IMR-90 (cell line): Measurements from ENCODE around the gene ZNF541. TPM values are rescaled to one million over a fixed set of nuclear protein-coding genes. Genes with fewer than 3 reads are reported as not detected.

Source experiments
- ATAC-seq: fragments of 200-7000 bp; cut with Tn5 transposase; 2 replicates; pipeline ENCODE4 v1.9.1; 2020; ENCODE audit warnings: low read depth, mild to moderate bottlenecking, moderate library complexity
- BruUV-seq: library from RNA; stranded (reverse); fragments of 400-500 nt; replicated peaks from 2 replicates; lab custom pipeline; 2021; lab: Mats Ljungman, UMichigan
- CTCF ChIA-PET: fragments of 300-600 bp; formaldehyde crosslinking; extraction: SDS; loops from one replicate; lab custom pipeline; 2021; ENCODE audit warnings: antibody characterized with exemption; lab: Yijun Ruan, JAX
- POLR2A ChIA-PET: fragments of 300-600 bp; sonication (Branson Sonifier 250); formaldehyde crosslinking; loops from one replicate; lab custom pipeline; 2022; ENCODE audit warnings: antibody characterized with exemption; ENCODE audit not compliant: unreplicated experiment; lab: Charles Lee
- DNase-seq: peaks from one replicate; pipeline ENCODE4 v3.0.0; 2013
- H2AFZ ChIP-seq: replicated peaks from 2 replicates; pipeline ENCODE3; 2013; ENCODE audit warnings: low read length, mild to moderate bottlenecking; ENCODE audit not compliant: poor library complexity
- H2AK5ac ChIP-seq: 2 replicates; pipeline ENCODE4 v1.6.1; 2013; ENCODE audit warnings: low read depth, low read length, inconsistent platforms
- H2AK9ac ChIP-seq: replicated peaks from 2 replicates; pipeline ENCODE3; 2013; ENCODE audit warnings: mild to moderate bottlenecking, low read depth, low read length, moderate library complexity; ENCODE audit not compliant: poor library complexity
- H2BK120ac ChIP-seq: 2 replicates; pipeline ENCODE4 v1.6.1; 2013; ENCODE audit warnings: low read depth, low read length, inconsistent platforms
- H2BK15ac ChIP-seq: 3 replicates; pipeline ENCODE4 v1.6.1; 2013; ENCODE audit warnings: low read depth, low read length, inconsistent platforms
- H2BK20ac ChIP-seq: 2 replicates; pipeline ENCODE4 v1.6.1; 2013; ENCODE audit warnings: low read depth, mild to moderate bottlenecking, inconsistent platforms, low read length, moderate library complexity
- H2BK5ac ChIP-seq: 2 replicates; pipeline ENCODE4 v1.6.1; 2013; ENCODE audit warnings: mild to moderate bottlenecking, low read depth, low read length, inconsistent platforms; ENCODE audit not compliant: poor library complexity, severe bottlenecking
- H3K14ac ChIP-seq: replicated peaks from 2 replicates; pipeline ENCODE4 v1.6.1; 2013; ENCODE audit warnings: low read depth, low read length, inconsistent platforms
- H3K18ac ChIP-seq: 2 replicates; pipeline ENCODE4 v1.6.1; 2013; ENCODE audit warnings: low read depth, low read length, control low read depth
- H3K23ac ChIP-seq: 2 replicates; pipeline ENCODE4 v1.6.1; 2013; ENCODE audit warnings: low read depth, low read length, inconsistent platforms
- H3K27ac ChIP-seq: 2 replicates; pipeline ENCODE4 v1.5.1; 2013; ENCODE audit warnings: mild to moderate bottlenecking, control low read depth, low read length; ENCODE audit not compliant: insufficient read depth
- H3K27me3 ChIP-seq: 2 replicates; pipeline ENCODE4 v1.6.1; 2013; ENCODE audit warnings: low read length; ENCODE audit not compliant: control insufficient read depth, insufficient read depth
- H3K36me3 ChIP-seq: 2 replicates; pipeline ENCODE4 v1.6.1; 2013; ENCODE audit warnings: low read length, mixed read lengths; ENCODE audit not compliant: control insufficient read depth, insufficient read depth
- H3K4ac ChIP-seq: 2 replicates; pipeline ENCODE4 v1.6.1; 2013; ENCODE audit warnings: low read depth, low read length, inconsistent platforms
- H3K4me1 ChIP-seq: 2 replicates; pipeline ENCODE4 v1.6.1; 2013; ENCODE audit warnings: low read length, mixed read lengths; ENCODE audit not compliant: control insufficient read depth, insufficient read depth
- H3K4me2 ChIP-seq: 2 replicates; pipeline ENCODE4 v1.6.1; 2013; ENCODE audit warnings: low read depth, mild to moderate bottlenecking, control low read depth, low read length, moderate library complexity
- H3K4me3 ChIP-seq: 2 replicates; pipeline ENCODE4 v1.5.1; 2013; ENCODE audit warnings: low read depth, mild to moderate bottlenecking, control low read depth, low read length, moderate library complexity; ENCODE audit not compliant: insufficient read depth
- H3K56ac ChIP-seq: 2 replicates; pipeline ENCODE4 v1.6.1; 2013; ENCODE audit warnings: low read length, inconsistent platforms; ENCODE audit not compliant: insufficient read depth; ENCODE audit errors: extremely low read depth
- H3K79me1 ChIP-seq, 2 experiments: 2 replicates each; pipeline ENCODE4 v1.6.1; 2013; ENCODE audit warnings: low read length in 2 of 2, inconsistent platforms in 1 of 2, low read depth in 1 of 2
- H3K9ac ChIP-seq: 2 replicates; pipeline ENCODE4 v1.6.1; 2013; ENCODE audit warnings: low read depth, low read length, control low read depth
- H3K9me1 ChIP-seq: 2 replicates; pipeline ENCODE4 v1.6.1; 2013; ENCODE audit warnings: low read length, inconsistent platforms; ENCODE audit not compliant: insufficient read depth
- H3K9me3 ChIP-seq: 2 replicates; pipeline ENCODE4 v1.6.1; 2013; ENCODE audit warnings: low read length; ENCODE audit not compliant: control insufficient read depth, insufficient read depth
- H4K20me1 ChIP-seq: 2 replicates; pipeline ENCODE4 v1.6.1; 2013; ENCODE audit warnings: low read length, inconsistent platforms; ENCODE audit not compliant: insufficient read depth
- H4K5ac ChIP-seq: 2 replicates; pipeline ENCODE4 v1.6.1; 2013; ENCODE audit warnings: mild to moderate bottlenecking, low read depth, low read length, control low read depth
- H4K8ac ChIP-seq, 2 experiments: 2 replicates each; pipeline ENCODE4 v1.6.1; 2013; ENCODE audit warnings: low read depth in 2 of 2, low read length in 2 of 2, control low read depth in 1 of 2, inconsistent platforms in 1 of 2
- H4K91ac ChIP-seq: 2 replicates; pipeline ENCODE4 v1.6.1; 2013; ENCODE audit warnings: low read depth, low read length, inconsistent platforms; ENCODE audit not compliant: insufficient read depth
- CTCF ChIP-seq: conservative IDR thresholded peaks from 2 replicates; pipeline ENCODE4 v1.5.1; 2012; ENCODE audit warnings: mild to moderate bottlenecking, low read depth, low read length, improper control_type of control experiment
- ELK1 ChIP-seq: fragments of 150-350 bp; IDR thresholded peaks from 2 replicates; pipeline ENCODE4 v1.6.1; 2016; ENCODE audit warnings: low read depth, mild to moderate bottlenecking, low read length, moderate library complexity, borderline replicate concordance
- FOS ChIP-seq: fragments of 150-350 bp; IDR thresholded peaks from 2 replicates; pipeline ENCODE4 v1.6.1; 2016; ENCODE audit warnings: low read depth, low read length
- MAFK ChIP-seq: IDR thresholded peaks from 2 replicates; pipeline ENCODE4 v1.6.1; 2012; ENCODE audit warnings: low read depth, low read length, improper control_type of control experiment
- MAZ ChIP-seq: IDR thresholded peaks from 2 replicates; pipeline ENCODE4 v1.6.1; 2012; ENCODE audit warnings: low read depth, mild to moderate bottlenecking, low read length, improper control_type of control experiment, moderate library complexity, borderline replicate concordance
- MXI1 ChIP-seq: IDR thresholded peaks from 2 replicates; pipeline ENCODE4 v1.6.1; 2012; ENCODE audit warnings: low read depth, mild to moderate bottlenecking, low read length, moderate library complexity, borderline replicate concordance
- NFE2L2 ChIP-seq: fragments of 150-350 bp; IDR thresholded peaks from 2 replicates; pipeline ENCODE4 v1.6.1; 2016; ENCODE audit warnings: low read depth, mild to moderate bottlenecking, low read length
- RAD21 ChIP-seq: IDR thresholded peaks from 2 replicates; pipeline ENCODE4 v1.6.1; 2012; ENCODE audit warnings: low read length, improper control_type of control experiment
- RCOR1 ChIP-seq: IDR thresholded peaks from 2 replicates; pipeline ENCODE4 v1.6.1; 2012; ENCODE audit warnings: mild to moderate bottlenecking, low read length, improper control_type of control experiment; ENCODE audit not compliant: insufficient replicate concordance
- RFX5 ChIP-seq: IDR thresholded peaks from 2 replicates; pipeline ENCODE4 v1.8.0; 2012; ENCODE audit warnings: low read depth, mild to moderate bottlenecking, low read length, moderate library complexity
- SMC3 ChIP-seq: fragments of 150-350 bp; IDR thresholded peaks from 2 replicates; pipeline ENCODE4 v1.6.1; 2016; ENCODE audit warnings: low read depth, mild to moderate bottlenecking, antibody characterized with exemption, low read length, moderate library complexity
- USF2 ChIP-seq: fragments of 150-350 bp; IDR thresholded peaks from 2 replicates; pipeline ENCODE4 v1.6.1; 2017; ENCODE audit warnings: mild to moderate bottlenecking, antibody characterized with exemption, low read length, low read depth
- WGBS, 2 experiments: methylation state at CpG; one replicate each; pipeline versions ENCODE4 v1.1.5 to v1.1.7; 2013; ENCODE audit warnings: missing lambda C conversion rate in 2 of 2; ENCODE audit not compliant: insufficient read length in 1 of 2; ENCODE audit errors: extremely low coverage in 2 of 2; 5-methylcytosine and 5-hydroxymethylcytosine counted together
- dilution Hi-C: fragments of 300-500 bp; cut with HindIII; formaldehyde crosslinking; loops from one replicate; pipeline ENCODE4 v1.14.3; 2018; ENCODE audit warnings: low sequenced_read_pairs; ENCODE audit not compliant: unreplicated experiment
- in situ Hi-C: fragments of 300-500 bp; cut with MboI; formaldehyde crosslinking; loops from 3 replicates; pipeline ENCODE4 v1.14.3; 2019; ENCODE audit warnings: low sequenced_read_pairs, inconsistent platforms, mixed read lengths
- intact Hi-C: fragments of 100-400 bp; cut with micrococcal nuclease; formaldehyde crosslinking; loops from 2 replicates; pipeline ENCODE4 v1.10.0; 2022
- polyA plus RNA-seq, 3 experiments: library from polyadenylated mRNA; depleted of rRNA; stranded (reverse); fragments of >200 nt; gene quantifications; 2 replicates each; pipeline ENCODE4 v1.2.3, GENCODE V29; 2012; ENCODE audit warnings: low replicate concordance in 1 of 3
- total RNA-seq: library from RNA; depleted of rRNA; stranded (reverse); fragments of >200 nt; gene quantifications from 2 replicates; pipeline ENCODE4 v1.2.3, GENCODE V29; 2012

Gene ZNF541
- total and polyA plus RNA-seq, 2 of the 4 experiments (the other 2 are of a cell fraction) = not detected

- Histone ChIP-seq H4K20me1 (peaks cover 44% of the 10 kb centered on the region), H3K14ac (peak within 1 kb of the TSS; percentile 99), H3K4me1 (peaks cover 18% of the 10 kb centered on the region), H3K18ac (peak within 1 kb of the TSS; percentile 74; the same call in 1 of the 2 replicates), H3K9me1 (peaks cover 13% of the 10 kb centered on the region), H3K27ac (peak within 1 kb of the TSS; percentile 98), H3K4me3 (peak within 1 kb of the TSS; percentile 95), H3K79me1 (peaks cover 20 to 58% of the 10 kb centered on the region in 2 experiments), H2AK9ac (peak within 1 kb of the TSS; percentile 100), H3K23ac (peak within 1 kb of the TSS; percentile 98), H3K9me3 (no peaks in the 10 kb centered on the region), H4K8ac (peak within 1 kb of the TSS; percentile 60 to 91; a peak in 3 of 4 replicates), H4K5ac (peak within 1 kb of the TSS; percentile 38), H2BK120ac (peak within 1 kb of the TSS; percentile 74), H3K4ac (peak within 1 kb of the TSS; percentile 83), H3K4me2 (peak within 1 kb of the TSS; percentile 85), H4K91ac (peak within 1 kb of the TSS; percentile 91), H3K56ac (peak within 1 kb of the TSS; percentile 83), H2BK5ac (peak within 1 kb of the TSS; percentile 96), H3K27me3 (no peaks in the 10 kb centered on the region), H2AFZ (peak within 1 kb of the TSS; percentile 95), H2BK20ac (no peak within 1 kb of the TSS), H2AK5ac (peak within 1 kb of the TSS; percentile 74), H2BK15ac (no peak within 1 kb of the TSS), H3K36me3 (peaks cover 7% of the 10 kb centered on the region), H3K9ac (peak within 1 kb of the TSS; percentile 98)
- peak; percentile 64 for ATAC-seq
- DNase-seq = peak; percentile 73
- no TSS peak for BruUV-seq
- WGBS, 2 experiments = no CpG with 5 or more reads among the region's 94 CpGs
- POLR2A ChIA-PET = no interaction called here
- CTCF ChIA-PET = no interaction called here
- dilution Hi-C loops (no loop called here), intact Hi-C loops (loop anchor here (1.0 to 2.0 kb wide), 4 partner anchors 54 to 94 kb away; partner anchors contain the start of gene NAPA), in situ Hi-C loops (no loop called here)
- TF ChIP-seq USF2 = no peak
- TF ChIP-seq ELK1 = no peak
- TF ChIP-seq MAZ = no peak
- TF ChIP-seq NFE2L2 = no peak
- TF ChIP-seq FOS = no peak
- TF ChIP-seq MAFK = no peak
- no peak; the same call in 1 of the 2 replicates for TF ChIP-seq RAD21
- TF ChIP-seq MXI1 = peak; percentile 17; the same call in 1 of the 2 replicates
- TF ChIP-seq SMC3 = no peak
- TF ChIP-seq RCOR1 = no peak
- no peak for TF ChIP-seq RFX5
- TF ChIP-seq CTCF = no peak
Observed at GRCh38 chr19:47608969-47609905, 36.3 kb upstream of the ZNF541 start, which contains the start of gene BICRA. Gene BICRA, plus strand, starts transcription at chr19:47609134. Its CDS starts 64,441 bp downstream, at chr19:47673575.
